Keratinocyte (primary cell): ENCODE measurements around the gene COL6A1. TPM values are rescaled to one million over a fixed set of nuclear protein-coding genes. Genes with fewer than 3 reads are reported as not detected.
"Not testable (repeated sequence)": the region's sequence is repeated elsewhere in the genome, so short reads cannot be mapped to it uniquely, and the experiment has no call there.

Source experiments
- DNase-seq: peaks from one replicate; pipeline ENCODE4 v3.0.0-alpha.2; 2011; ENCODE audit warnings: low read depth, missing footprints, low spot score
- FAIRE-seq: peaks from 2 replicates; lab custom pipeline; 2011; peaks lifted over from hg19 to GRCh38; lab: Jason Lieb, UNC
- H2AFZ ChIP-seq: 2 replicates; pipeline ENCODE4 v1.6.0; 2012; ENCODE audit warnings: low read length, control low read depth, inconsistent platforms; ENCODE audit not compliant: control insufficient read depth
- H3K27ac ChIP-seq: 2 replicates; pipeline ENCODE4 v1.5.1; 2011; ENCODE audit warnings: low read length; ENCODE audit not compliant: control insufficient read depth, insufficient read depth
- H3K27me3 ChIP-seq: 3 replicates; pipeline ENCODE4 v1.6.0; 2011; ENCODE audit warnings: low read length; ENCODE audit not compliant: control insufficient read depth, insufficient read depth; ENCODE audit errors: extremely low read depth
- H3K36me3 ChIP-seq, 2 experiments: 2 replicates in 1 of 2; 3 replicates in 1 of 2; pipeline ENCODE4 v1.5.1; 2011; ENCODE audit warnings: low read length in 2 of 2, mild to moderate bottlenecking in 1 of 2; ENCODE audit not compliant: control insufficient read depth in 2 of 2, insufficient read depth in 2 of 2; ENCODE audit errors: extremely low read depth in 1 of 2
- H3K4me1 ChIP-seq: 3 replicates; pipeline ENCODE4 v1.5.1; 2011; ENCODE audit warnings: low read length; ENCODE audit not compliant: control insufficient read depth, insufficient read depth; ENCODE audit errors: extremely low read depth
- H3K4me2 ChIP-seq: 3 replicates; pipeline ENCODE4 v1.6.0; 2011; ENCODE audit warnings: low read depth, low read length; ENCODE audit not compliant: control insufficient read depth, insufficient read depth; ENCODE audit errors: extremely low read depth
- H3K4me3 ChIP-seq, 3 experiments: fragments of 200-600 bp in 1 of 3; sonication (generic) in 1 of 3; 2 replicates in 2 of 3; 3 replicates in 1 of 3; pipeline ENCODE4 v1.5.1; 2011 to 2016; ENCODE audit warnings: low read length in 3 of 3, mild to moderate bottlenecking in 3 of 3, control low read depth in 2 of 3, inconsistent platforms in 1 of 3, low read depth in 1 of 3, mixed read lengths in 1 of 3, mixed run types in 1 of 3, moderate library complexity in 1 of 3; ENCODE audit not compliant: control insufficient read depth in 2 of 3, insufficient read depth in 2 of 3; ENCODE audit errors: extremely low read depth in 1 of 3
- H3K79me2 ChIP-seq: 2 replicates; pipeline ENCODE4 v1.6.0; 2012; ENCODE audit warnings: low read length; ENCODE audit not compliant: control insufficient read depth, insufficient read depth
- H3K9ac ChIP-seq: 3 replicates; pipeline ENCODE4 v1.6.0; 2011; ENCODE audit warnings: low read length; ENCODE audit not compliant: control insufficient read depth, insufficient read depth; ENCODE audit errors: extremely low read depth
- H3K9me1 ChIP-seq: 3 replicates; pipeline ENCODE4 v1.6.0; 2011; ENCODE audit warnings: low read length; ENCODE audit not compliant: control insufficient read depth, insufficient read depth; ENCODE audit errors: extremely low read depth
- H3K9me3 ChIP-seq: 2 replicates; pipeline ENCODE4 v1.5.1; 2012; ENCODE audit warnings: low read depth, low read length; ENCODE audit not compliant: control insufficient read depth
- H4K20me1 ChIP-seq: 3 replicates; pipeline ENCODE4 v1.6.0; 2011; ENCODE audit warnings: low read length; ENCODE audit not compliant: control insufficient read depth, insufficient read depth; ENCODE audit errors: extremely low read depth
- EZH2 ChIP-seq: IDR thresholded peaks from one replicate; pipeline ENCODE4 v1.6.1; 2012; ENCODE audit warnings: inconsistent platforms, mild to moderate bottlenecking, low read length, moderate library complexity
- dilution Hi-C: fragments of 300-500 bp; cut with MboI; formaldehyde crosslinking; loops from one replicate; pipeline ENCODE4 v1.7.0; 2020; ENCODE audit warnings: low sequenced_read_pairs; ENCODE audit not compliant: extremely low pct_ligation_motif_present
- polyA plus RNA-seq, 5 experiments: library from polyadenylated mRNA; depleted of rRNA in 3 of 5; stranded (reverse) in 3 of 5; stranded (forward) in 1 of 5; unstranded in 1 of 5; fragments of >200 nt; gene quantifications; 1 replicate in 1 of 5; 2 replicates in 3 of 5; 3 replicates in 1 of 5; pipeline versions ENCODE4 v1.2.1 to v1.2.3, GENCODE V29; 2011 to 2012; ENCODE audit warnings: missing spikeins in 2 of 5, low read depth in 1 of 5, low replicate concordance in 1 of 5
- TF ChIP-seq, protein P1 (sequence below), 3 experiments: IDR thresholded peaks in 1 of 3; conservative IDR thresholded peaks in 1 of 3; optimal IDR thresholded peaks in 1 of 3; 2 replicates in 2 of 3; 3 replicates in 1 of 3; pipeline versions ENCODE3 to v1.5.1; 2011; ENCODE audit warnings: low read length in 3 of 3, mild to moderate bottlenecking in 3 of 3, moderate library complexity in 2 of 3, control low read depth in 1 of 3, inconsistent platforms in 1 of 3; ENCODE audit not compliant: insufficient read depth in 2 of 3; ENCODE audit errors: extremely low read depth in 1 of 3

COL6A1 gene
- polyA plus RNA-seq, 1 donor (not counting 4 experiments of a cell fraction or from before 2014, with no cell fraction given) = 2.5 TPM

DNA sequence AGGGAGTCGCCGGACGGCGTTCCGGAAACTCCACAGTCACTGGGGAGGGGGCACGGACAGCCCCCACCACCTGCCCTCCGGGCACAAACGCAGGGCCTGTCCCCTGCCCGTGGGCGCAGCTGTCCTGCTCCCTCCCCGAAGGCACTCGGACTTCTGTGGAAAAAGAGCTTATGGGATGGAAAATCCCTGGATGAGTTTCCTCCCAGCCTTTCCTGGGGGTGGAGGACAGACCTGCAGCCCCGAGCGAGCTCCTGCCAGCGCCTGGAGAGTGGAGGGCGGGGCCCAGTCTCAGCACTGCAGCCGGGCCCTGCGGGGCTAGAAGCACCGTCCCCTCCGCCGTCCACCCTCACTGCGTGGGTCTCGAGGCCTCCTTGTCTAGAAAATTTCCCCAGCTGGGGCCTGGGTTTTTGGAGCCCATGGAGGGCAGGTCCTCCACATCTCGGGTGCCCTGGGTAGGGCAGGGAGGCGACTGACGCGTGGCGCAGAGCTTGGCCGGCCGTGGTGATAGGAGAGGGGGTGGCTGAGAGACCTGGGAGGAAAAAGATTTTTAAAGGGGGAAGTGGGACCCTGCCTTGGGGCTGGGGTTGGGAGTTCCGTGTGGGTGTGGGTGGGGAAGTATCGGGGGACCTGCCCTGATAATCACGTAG lies 6.4 kb upstream of the COL6A1 start:
- H3K36me3 ChIP-seq = no peaks in the 10 kb centered on the region
- TF ChIP-seq, protein P1, sequence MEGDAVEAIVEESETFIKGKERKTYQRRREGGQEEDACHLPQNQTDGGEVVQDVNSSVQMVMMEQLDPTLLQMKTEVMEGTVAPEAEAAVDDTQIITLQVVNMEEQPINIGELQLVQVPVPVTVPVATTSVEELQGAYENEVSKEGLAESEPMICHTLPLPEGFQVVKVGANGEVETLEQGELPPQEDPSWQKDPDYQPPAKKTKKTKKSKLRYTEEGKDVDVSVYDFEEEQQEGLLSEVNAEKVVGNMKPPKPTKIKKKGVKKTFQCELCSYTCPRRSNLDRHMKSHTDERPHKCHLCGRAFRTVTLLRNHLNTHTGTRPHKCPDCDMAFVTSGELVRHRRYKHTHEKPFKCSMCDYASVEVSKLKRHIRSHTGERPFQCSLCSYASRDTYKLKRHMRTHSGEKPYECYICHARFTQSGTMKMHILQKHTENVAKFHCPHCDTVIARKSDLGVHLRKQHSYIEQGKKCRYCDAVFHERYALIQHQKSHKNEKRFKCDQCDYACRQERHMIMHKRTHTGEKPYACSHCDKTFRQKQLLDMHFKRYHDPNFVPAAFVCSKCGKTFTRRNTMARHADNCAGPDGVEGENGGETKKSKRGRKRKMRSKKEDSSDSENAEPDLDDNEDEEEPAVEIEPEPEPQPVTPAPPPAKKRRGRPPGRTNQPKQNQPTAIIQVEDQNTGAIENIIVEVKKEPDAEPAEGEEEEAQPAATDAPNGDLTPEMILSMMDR (optimal IDR thresholded peaks at IDR 0.05 in 1 of 3, IDR thresholded peaks at IDR 0.05 in 1 of 3, conservative IDR thresholded peaks at IDR 0.05 in 1 of 3; ENCODE audit: extremely low read depth in 1 of 3, insufficient read depth in 2 of 3, low read length in 3 of 3) = no peak
- no peak for TF ChIP-seq EZH2
- dilution Hi-C loops = no loop called here
- no peaks in the 10 kb centered on the region for H4K20me1 ChIP-seq
- H3K9me1 ChIP-seq = no peaks in the 10 kb centered on the region
- no peak overlapping the region for H2AFZ ChIP-seq
- no peak overlapping the region for H3K9ac ChIP-seq
- no peaks in the 10 kb centered on the region for H3K9me3 ChIP-seq
- no peaks in the 10 kb centered on the region for H3K79me2 ChIP-seq
- peaks cover 38% of the 10 kb centered on the region for H3K27me3 ChIP-seq
- no peak overlapping the region for H3K4me3 ChIP-seq
- no peak overlapping the region for H3K4me2 ChIP-seq
- DNase-seq (no peak), FAIRE-seq (no peak)
- peaks cover 22% of the 10 kb centered on the region for H3K4me1 ChIP-seq
- H3K27ac ChIP-seq = no peak overlapping the region

DNA sequence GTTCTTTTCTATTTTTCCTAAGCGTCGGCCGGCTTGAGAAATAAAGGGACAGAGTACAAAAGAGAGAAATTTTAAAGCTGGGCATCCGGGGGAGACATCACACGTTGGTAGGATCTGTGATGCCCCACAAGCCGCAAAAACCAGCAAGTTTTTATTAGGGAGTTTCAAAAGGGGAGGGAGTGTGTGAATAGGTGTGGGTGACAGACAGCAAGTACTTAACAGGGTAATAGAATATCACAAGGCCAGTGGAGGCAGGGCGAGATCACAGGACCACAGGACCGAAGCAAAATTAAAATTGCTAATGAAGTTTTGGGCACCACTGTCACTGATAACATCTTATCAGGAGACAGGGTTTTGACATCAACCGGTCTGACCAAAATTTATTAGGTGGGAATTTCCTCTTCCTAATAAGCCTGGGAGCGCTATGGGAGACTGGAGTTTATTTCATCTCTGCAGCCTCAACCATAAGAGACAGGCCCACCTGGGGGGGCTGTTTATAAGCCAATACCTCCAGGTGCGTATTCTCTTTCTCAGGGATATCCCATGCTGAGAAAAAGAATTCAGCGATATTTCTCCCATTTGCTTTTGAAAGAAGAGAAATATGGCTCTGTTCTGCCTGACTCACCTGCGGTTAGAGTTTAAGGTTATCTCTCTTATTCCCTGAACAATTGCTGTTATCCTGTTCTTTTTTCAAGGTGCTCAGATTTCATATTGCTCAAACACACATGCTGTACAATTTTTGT lies 5.7 kb upstream of the COL6A1 start:
- H3K4me3 ChIP-seq, H4K20me1 ChIP-seq, H3K4me2 ChIP-seq, H3K9me3 ChIP-seq, H3K9me1 ChIP-seq, FAIRE-seq, dilution Hi-C loops, H3K9ac ChIP-seq, H3K27ac ChIP-seq, H3K36me3 ChIP-seq, H2AFZ ChIP-seq, H3K79me2 ChIP-seq, DNase-seq: not testable (repeated sequence)
- peaks cover 38% of the 10 kb centered on the region for H3K27me3 ChIP-seq
- peaks cover 23% of the 10 kb centered on the region for H3K4me1 ChIP-seq
